ENCODE data around the gene TMEM132D.

TMEM132D gene

GRCh38 chr12:129729170-129729569, 174.7 kb downstream of the TMEM132D start:
- no peak for DNase-seq (ENCODE audit: low read depth in 2 of 3, low spot score in 1 of 3)

- no peak for DNase-seq (ENCODE audit: low read depth in 2 of 3, low spot score in 1 of 3)
Measured at GRCh38 chr12:129727100-129727499, 176.7 kb downstream of the TMEM132D start.

- DNase-seq (ENCODE audit: low read depth in 2 of 3, low spot score in 1 of 3) = no peak
Measured at GRCh38 chr12:129723260-129723659, 180.6 kb downstream of the TMEM132D start.

GRCh38 chr12:129720618-129721017, 183.2 kb downstream of the TMEM132D start:
- DNase-seq (ENCODE audit: low read depth in 2 of 3, low spot score in 1 of 3) = no peak

- no peak for DNase-seq (ENCODE audit: low read depth in 2 of 3, low spot score in 1 of 3)
Measured at GRCh38 chr12:129719416-129719815, 184.4 kb downstream of the TMEM132D start.

GRCh38 chr12:129717438-129717837, 186.4 kb downstream of the TMEM132D start:
- no peak for DNase-seq (ENCODE audit: low read depth in 2 of 3, low spot score in 1 of 3)

- DNase-seq (ENCODE audit: low read depth in 2 of 3, low spot score in 1 of 3) = no peak
Measured at GRCh38 chr12:129716825-129717224, 187.0 kb downstream of the TMEM132D start.

GRCh38 chr12:129706716-129707115, 197.1 kb downstream of the TMEM132D start:
- no peak for DNase-seq (ENCODE audit: low read depth in 2 of 3, low spot score in 1 of 3)

- DNase-seq (ENCODE audit: low read depth in 2 of 3, low spot score in 1 of 3) = no peak
Measured at GRCh38 chr12:129704232-129704830, 199.5 kb downstream of the TMEM132D start.

- no peak for DNase-seq (ENCODE audit: low read depth in 2 of 3, low spot score in 1 of 3)
Measured at GRCh38 chr12:129701631-129702101, 202.2 kb downstream of the TMEM132D start.

- DNase-seq (ENCODE audit: low read depth in 2 of 3, low spot score in 1 of 3) = no peak
Measured at GRCh38 chr12:129700036-129700435, 203.8 kb downstream of the TMEM132D start.

- no peak for DNase-seq (ENCODE audit: low read depth in 2 of 3, low spot score in 1 of 3)
Measured at GRCh38 chr12:129696926-129697325, 206.9 kb downstream of the TMEM132D start.

- no peak for DNase-seq (ENCODE audit: low read depth in 2 of 3, low spot score in 1 of 3)
Measured at GRCh38 chr12:129696405-129696804, 207.4 kb downstream of the TMEM132D start.

GRCh38 chr12:129693731-129694130, 210.1 kb downstream of the TMEM132D start:
- DNase-seq (ENCODE audit: low read depth in 2 of 3, low spot score in 1 of 3) = no peak

- DNase-seq (ENCODE audit: low read depth in 2 of 3, low spot score in 1 of 3) = no peak
Measured at GRCh38 chr12:129687731-129688130, 216.1 kb downstream of the TMEM132D start.

- no peak for DNase-seq (ENCODE audit: low read depth in 2 of 3, low spot score in 1 of 3)
Measured at GRCh38 chr12:129681830-129682229, 222.0 kb downstream of the TMEM132D start.

GRCh38 chr12:129681151-129681550, 222.7 kb downstream of the TMEM132D start:
- DNase-seq (ENCODE audit: low read depth in 2 of 3, low spot score in 1 of 3) = no peak

- DNase-seq (ENCODE audit: low read depth in 2 of 3, low spot score in 1 of 3) = no peak
Measured at GRCh38 chr12:129676411-129676810, 227.4 kb downstream of the TMEM132D start.

- no peak for DNase-seq (ENCODE audit: low read depth in 2 of 3, low spot score in 1 of 3)
Measured at GRCh38 chr12:129675947-129676346, 227.9 kb downstream of the TMEM132D start.

GRCh38 chr12:129675496-129675895, 228.3 kb downstream of the TMEM132D start:
- DNase-seq (ENCODE audit: low read depth in 2 of 3, low spot score in 1 of 3) = no peak

GRCh38 chr12:129673806-129674205, 230.0 kb downstream of the TMEM132D start:
- no peak for DNase-seq (ENCODE audit: low read depth in 2 of 3, low spot score in 1 of 3)

- no peak for DNase-seq (ENCODE audit: low read depth in 2 of 3, low spot score in 1 of 3)
Measured at GRCh38 chr12:129672110-129672509, 231.7 kb downstream of the TMEM132D start.

GRCh38 chr12:129670256-129670920, 233.4 kb downstream of the TMEM132D start:
- DNase-seq (ENCODE audit: low read depth in 2 of 3, low spot score in 1 of 3) = no peak

Measured in stimulated activated CD4-positive, alpha-beta T cell treated with anti-CD3 and anti-CD28 coated beads, Interleukin-12 subunit alpha, Interleukin-12 subunit beta, amount 100 ng/mL, for 48 hours (primary cell).